ENCODE data around the gene CSN2. TPM values are rescaled to one million over a fixed set of nuclear protein-coding genes. Genes with fewer than 3 reads are reported as not detected.
A peak's percentile ranks its signal among the peaks of the same experiment; 100 is the strongest.

The CSN2 gene
- total RNA-seq, 1 experiment from 2014 or later, result not detected

DNA sequence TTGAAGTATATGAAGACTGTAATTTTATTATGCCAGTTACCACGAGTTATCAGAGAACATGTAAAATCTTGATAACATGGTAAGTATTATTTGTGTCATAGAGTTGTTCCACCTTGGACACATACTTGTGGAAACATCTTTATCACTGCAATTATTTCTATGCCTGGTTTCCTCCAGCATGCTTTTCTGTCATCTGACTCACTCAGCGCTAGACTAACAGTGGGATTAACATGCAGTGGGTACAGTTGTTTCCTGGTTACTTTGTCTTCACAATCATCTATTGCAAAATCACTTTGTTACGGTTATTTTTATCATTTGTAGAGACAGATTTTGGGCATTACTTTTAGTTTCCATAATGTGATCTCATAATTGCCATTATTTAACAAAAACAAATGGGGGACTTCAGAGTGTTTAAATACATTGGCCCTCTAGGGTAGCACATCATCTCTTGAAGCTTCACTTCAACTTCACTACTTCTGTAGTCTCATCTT is 30.0 kb upstream of the CSN2 start, which contains the start of gene STATH:
Gene STATH (plus strand): TSS at position 441 of the 491 bp plus-strand sequence. CDS start 2,472 bp downstream, outside the sequence.
- H3K27ac Mint-ChIP-seq, result peak within 1 kb of the TSS in 1 of 3 experiments; percentile 69; a peak in 1 of 7 replicates
- H2AFZ ChIP-seq (ENCODE audit: low read length), result no peak within 1 kb of the TSS
- H2AK5ac ChIP-seq (ENCODE audit: insufficient read length, low read length), result no peak within 1 kb of the TSS
- H3K9ac ChIP-seq (ENCODE audit: extremely low read depth, insufficient read length, low read length), result no peak within 1 kb of the TSS
- no CpG with 5 or more reads among the region's 3 CpGs for WGBS (ENCODE audit: extremely low coverage, insufficient read length, low lambda C conversion rate)
- H3K9me3 ChIP-seq (ENCODE audit: control insufficient read depth, low read depth, low read length), result no peaks in the 10 kb centered on the region
- no peaks in the 10 kb centered on the region for H3K23me2 ChIP-seq (ENCODE audit: insufficient read length, low read depth, low read length, poor library complexity, severe bottlenecking)
- H3K27ac ChIP-seq (ENCODE audit: insufficient read length, low read depth, low read length), result no peak within 1 kb of the TSS
- TF ChIP-seq, protein P1, sequence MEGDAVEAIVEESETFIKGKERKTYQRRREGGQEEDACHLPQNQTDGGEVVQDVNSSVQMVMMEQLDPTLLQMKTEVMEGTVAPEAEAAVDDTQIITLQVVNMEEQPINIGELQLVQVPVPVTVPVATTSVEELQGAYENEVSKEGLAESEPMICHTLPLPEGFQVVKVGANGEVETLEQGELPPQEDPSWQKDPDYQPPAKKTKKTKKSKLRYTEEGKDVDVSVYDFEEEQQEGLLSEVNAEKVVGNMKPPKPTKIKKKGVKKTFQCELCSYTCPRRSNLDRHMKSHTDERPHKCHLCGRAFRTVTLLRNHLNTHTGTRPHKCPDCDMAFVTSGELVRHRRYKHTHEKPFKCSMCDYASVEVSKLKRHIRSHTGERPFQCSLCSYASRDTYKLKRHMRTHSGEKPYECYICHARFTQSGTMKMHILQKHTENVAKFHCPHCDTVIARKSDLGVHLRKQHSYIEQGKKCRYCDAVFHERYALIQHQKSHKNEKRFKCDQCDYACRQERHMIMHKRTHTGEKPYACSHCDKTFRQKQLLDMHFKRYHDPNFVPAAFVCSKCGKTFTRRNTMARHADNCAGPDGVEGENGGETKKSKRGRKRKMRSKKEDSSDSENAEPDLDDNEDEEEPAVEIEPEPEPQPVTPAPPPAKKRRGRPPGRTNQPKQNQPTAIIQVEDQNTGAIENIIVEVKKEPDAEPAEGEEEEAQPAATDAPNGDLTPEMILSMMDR (conservative IDR thresholded peaks at IDR 0.05), result no peak
- no peak within 1 kb of the TSS for H3K4ac ChIP-seq (ENCODE audit: low read depth, low read length)
- no peak within 1 kb of the TSS for H3K14ac ChIP-seq (ENCODE audit: insufficient read depth, low read length)
- H3K4me3 Mint-ChIP-seq, result no peak within 1 kb of the TSS
- no peaks in the 10 kb centered on the region for H3K79me1 ChIP-seq (ENCODE audit: insufficient read depth, low read depth, low read length, poor library complexity, severe bottlenecking)
- no peak within 1 kb of the TSS for H4K5ac ChIP-seq (ENCODE audit: insufficient read length, low read depth, low read length)
- no peaks in the 10 kb centered on the region for H3K9me3 Mint-ChIP-seq
- H2BK5ac ChIP-seq (ENCODE audit: insufficient read length, low read length), result no peak within 1 kb of the TSS
- no peak within 1 kb of the TSS for H3T11ph ChIP-seq (ENCODE audit: low read length)
- H4K91ac ChIP-seq (ENCODE audit: insufficient read length, low read depth, low read length), result no peak within 1 kb of the TSS
- no peak within 1 kb of the TSS for H4K8ac ChIP-seq (replicated peaks; ENCODE audit: insufficient read length, low read depth, low read length)
- no peak within 1 kb of the TSS for H3K4me2 ChIP-seq (ENCODE audit: insufficient read depth, insufficient read length, low read length)
- no peak within 1 kb of the TSS for H2BK20ac ChIP-seq (ENCODE audit: low read depth, low read length, poor library complexity, severe bottlenecking)
- no peaks in the 10 kb centered on the region for H3K27me3 ChIP-seq (ENCODE audit: insufficient read depth, low read length)
- H3K56ac ChIP-seq (ENCODE audit: insufficient read length, low read depth, low read length), result no peak within 1 kb of the TSS
- no peaks in the 10 kb centered on the region for H3K79me2 ChIP-seq (ENCODE audit: insufficient read depth, low read length)
- no peaks in the 10 kb centered on the region for H3K27me3 Mint-ChIP-seq (ENCODE audit: low read depth)
- no peak within 1 kb of the TSS for H2BK12ac ChIP-seq (ENCODE audit: insufficient read length, low read depth, low read length)
- H4K20me1 ChIP-seq (ENCODE audit: control insufficient read depth, insufficient read depth, insufficient read length), result no peaks in the 10 kb centered on the region
- H3K36me3 Mint-ChIP-seq (ENCODE audit: insufficient read depth in 1 of 3, low read depth in 3 of 3), result no peaks in the 10 kb centered on the region
- H2BK15ac ChIP-seq (ENCODE audit: low read depth, low read length), result no peak within 1 kb of the TSS
- H3K4me1 Mint-ChIP-seq, result peaks cover 0 to 4% of the 10 kb centered on the region in 2 experiments; a peak in 1 of 4 replicates
- H3K18ac ChIP-seq (ENCODE audit: insufficient read length, low read depth, low read length), result no peak within 1 kb of the TSS
- no peak for DNase-seq
- H3K23ac ChIP-seq (ENCODE audit: insufficient read length, low read depth, low read length), result no peak within 1 kb of the TSS
- no peak within 1 kb of the TSS for H2BK120ac ChIP-seq (ENCODE audit: low read depth, low read length, poor library complexity, severe bottlenecking)
- H3K4me1 ChIP-seq (ENCODE audit: insufficient read depth, low read length), result no peaks in the 10 kb centered on the region
